Right lung (tissue), 10 donors: Measurements from ENCODE around the gene APOL5. TPM values are rescaled to one million over a fixed set of nuclear protein-coding genes. Genes with fewer than 3 reads are reported as not detected.
"Not testable (repeated sequence)": the region's sequence is repeated elsewhere in the genome, so short reads cannot be mapped to it uniquely, and the experiment has no call there.

Source experiments
- DNase-seq, 2 donors: peaks; one replicate each; pipeline ENCODE4 v3.0.0-alpha.2; 2013
- long read RNA-seq, 8 donors: transcript quantifications; one replicate each; lab custom pipeline, GENCODE V29; 2026
- polyA plus RNA-seq, 5 donors: library from polyadenylated mRNA; unstranded; fragments of 120-200 nt; gene quantifications; one replicate each; pipeline versions ENCODE4 v1.2.1 to v1.2.3, GENCODE V29; 2013; ENCODE audit warnings: inconsistent platforms in 1 of 5, low replicate concordance in 1 of 5; ENCODE audit not compliant: insufficient read length in 5 of 5, insufficient read depth in 1 of 5

The APOL5 gene, protein sequence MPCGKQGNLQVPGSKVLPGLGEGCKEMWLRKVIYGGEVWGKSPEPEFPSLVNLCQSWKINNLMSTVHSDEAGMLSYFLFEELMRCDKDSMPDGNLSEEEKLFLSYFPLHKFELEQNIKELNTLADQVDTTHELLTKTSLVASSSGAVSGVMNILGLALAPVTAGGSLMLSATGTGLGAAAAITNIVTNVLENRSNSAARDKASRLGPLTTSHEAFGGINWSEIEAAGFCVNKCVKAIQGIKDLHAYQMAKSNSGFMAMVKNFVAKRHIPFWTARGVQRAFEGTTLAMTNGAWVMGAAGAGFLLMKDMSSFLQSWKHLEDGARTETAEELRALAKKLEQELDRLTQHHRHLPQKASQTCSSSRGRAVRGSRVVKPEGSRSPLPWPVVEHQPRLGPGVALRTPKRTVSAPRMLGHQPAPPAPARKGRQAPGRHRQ
- polyA plus RNA-seq = under 1 TPM in 1 of 5 donors, not detected in 4; 0.09 TPM
- long read RNA-seq, donor 1, partial matches to known transcripts = 0 of 5 reads
- long read RNA-seq, donor 1, other reads (novel, unspliced or antisense) = 5 of 5 reads
- long read RNA-seq, donor 2 = 0 reads
- long read RNA-seq, donor 3, partial matches to known transcripts = 0 of 5 reads
- long read RNA-seq, donor 3, other reads (novel, unspliced or antisense) = 5 of 5 reads
- long read RNA-seq, donor 4 = 0 reads
- long read RNA-seq, donor 5, partial matches to known transcripts = 186 of 221 reads
- long read RNA-seq, donor 5, other reads (novel, unspliced or antisense) = 35 of 221 reads
- long read RNA-seq, donor 6, partial matches to known transcripts = 70 of 112 reads
- long read RNA-seq, donor 6, other reads (novel, unspliced or antisense) = 42 of 112 reads
- long read RNA-seq, donor 7 = 0 reads
- long read RNA-seq, donor 8 = 0 reads

DNA sequence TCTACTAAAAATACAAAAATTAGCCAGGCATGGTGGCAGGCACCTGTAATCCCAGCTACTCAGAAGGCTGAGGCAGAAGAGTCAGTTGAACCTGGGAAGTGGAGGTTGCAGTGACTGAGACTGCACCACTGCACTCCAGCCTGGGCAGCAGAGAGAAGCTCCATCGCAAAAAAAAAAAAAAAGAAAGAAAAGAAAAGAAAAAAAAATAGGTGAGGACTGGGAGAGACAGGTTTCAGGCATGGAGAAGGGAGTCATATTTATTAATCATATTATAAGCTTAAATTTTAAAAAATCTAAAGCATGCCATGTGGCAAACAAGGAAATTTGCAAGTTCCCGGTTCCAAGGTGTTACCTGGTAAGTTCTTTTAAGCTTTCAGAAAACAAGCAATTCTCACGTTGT, at the start of gene APOL5:
TSS of gene APOL5 (plus strand) at position 301 of the 400 bp plus-strand sequence. CDS start at position 301, 0 bp downstream.
- no peak for DNase-seq

DNA sequence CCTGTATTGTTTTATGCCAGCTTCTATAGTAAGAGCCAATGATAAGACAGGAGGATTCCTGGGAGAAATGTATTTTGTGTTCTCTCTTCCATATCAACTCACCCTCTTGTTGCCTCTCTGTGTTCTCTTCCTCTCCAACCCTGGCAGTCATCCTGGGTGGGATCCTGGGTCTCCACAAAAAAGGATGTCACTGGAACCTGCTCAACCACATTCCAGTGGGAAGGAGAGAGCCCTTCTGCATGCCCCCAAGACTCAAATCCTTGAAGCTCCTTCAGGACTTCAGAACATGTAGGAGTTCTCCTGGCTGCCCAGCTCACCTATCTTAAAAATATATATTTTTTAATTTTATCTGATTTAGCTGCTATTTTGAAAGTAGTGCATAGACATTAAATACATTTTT, 43.3 kb upstream of the APOL5 start:
- no peak for DNase-seq

DNA sequence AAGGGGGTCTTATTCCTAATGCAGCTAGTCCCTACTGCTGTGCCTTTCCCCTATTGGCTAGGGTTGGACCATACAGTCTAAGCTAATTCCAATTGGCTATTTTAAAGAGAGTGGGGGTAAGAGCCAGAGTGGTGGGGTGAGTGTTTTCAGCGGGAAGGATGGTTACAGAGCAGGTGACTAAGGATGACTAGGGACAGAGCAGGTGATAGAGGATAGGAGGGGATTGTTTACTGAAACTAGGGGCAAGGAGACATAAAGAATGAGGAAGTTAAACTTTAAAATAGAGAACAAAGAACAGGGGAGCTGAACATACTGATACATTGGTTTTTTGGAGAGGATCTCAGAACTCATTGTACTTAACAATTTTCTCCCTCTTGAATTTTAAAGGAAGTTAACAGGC, 41.6 kb upstream of the APOL5 start:
- not testable (repeated sequence) for DNase-seq

DNA sequence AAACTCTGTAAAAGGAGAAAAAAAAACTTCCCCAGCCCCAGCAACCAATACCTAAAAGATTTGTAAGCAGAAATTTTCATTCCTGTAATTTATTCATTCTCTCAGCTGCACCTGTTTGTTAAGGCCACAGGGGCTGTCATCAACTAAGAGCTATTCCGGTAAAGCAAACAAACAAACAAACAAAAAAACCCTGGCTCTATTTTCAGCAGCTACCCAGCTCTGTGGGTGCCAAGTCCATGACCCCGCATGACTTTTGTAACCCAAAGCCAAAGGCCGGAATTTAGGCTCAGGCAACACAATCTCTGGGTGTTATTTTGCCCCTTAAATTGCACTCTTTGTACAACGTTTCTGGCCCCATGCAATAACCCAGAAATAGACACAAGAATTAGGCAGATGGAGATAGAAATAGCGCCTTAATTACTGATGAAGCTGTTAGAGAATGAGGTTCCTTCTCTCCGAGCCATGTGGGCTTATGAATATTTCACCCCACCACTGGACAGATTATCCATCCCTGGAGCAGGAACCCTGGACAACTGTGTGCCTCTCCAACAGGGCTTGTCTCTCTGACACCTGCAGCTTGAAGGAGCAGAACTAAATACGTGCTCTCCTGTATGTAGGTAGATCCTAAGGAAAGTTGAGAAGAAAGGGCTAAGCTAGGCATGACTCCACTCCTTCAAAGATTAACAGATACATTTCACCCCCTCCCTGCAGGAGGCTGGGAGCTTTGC, 40.0 kb upstream of the APOL5 start:
- no peak for DNase-seq

DNA sequence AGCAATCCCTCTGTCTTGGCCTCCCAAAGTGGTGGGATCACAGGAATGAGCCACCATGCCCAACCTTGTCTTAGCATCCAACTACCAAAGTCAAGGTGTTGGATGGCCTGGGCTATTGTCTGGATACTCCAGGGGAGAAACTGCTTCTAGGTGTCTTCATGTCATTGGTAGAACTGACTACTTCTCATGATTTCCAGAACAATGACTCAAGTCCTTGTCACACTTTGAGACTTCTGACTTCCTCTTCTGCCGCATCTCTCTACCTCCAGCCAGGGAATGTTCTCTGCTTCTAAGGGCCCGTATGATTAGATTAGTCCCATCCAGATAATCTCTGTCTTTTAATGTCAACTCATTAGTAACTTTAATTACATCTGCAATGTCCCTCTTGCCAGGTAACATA, 38.8 kb upstream of the APOL5 start:
- DNase-seq = no peak

DNA sequence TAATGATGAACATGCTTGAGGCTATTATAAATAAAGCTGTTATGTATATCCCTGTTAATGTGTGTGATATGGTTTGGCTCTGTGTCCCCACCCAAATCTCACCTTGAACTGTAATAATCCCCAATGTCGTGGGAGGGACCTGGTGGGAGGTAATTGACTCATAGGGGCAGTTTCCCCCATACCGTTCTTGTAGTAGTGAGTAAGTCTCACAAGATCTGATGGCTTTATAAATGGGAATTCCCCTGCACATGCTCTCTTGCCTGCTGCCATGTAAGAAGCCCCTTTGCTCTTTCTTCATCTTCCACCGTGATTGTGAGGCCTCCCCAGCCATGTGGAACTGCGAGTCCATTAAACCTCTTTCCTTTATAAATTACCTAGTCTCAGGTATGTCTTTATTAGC, 38.2 kb upstream of the APOL5 start:
- DNase-seq = not testable (repeated sequence)

DNA sequence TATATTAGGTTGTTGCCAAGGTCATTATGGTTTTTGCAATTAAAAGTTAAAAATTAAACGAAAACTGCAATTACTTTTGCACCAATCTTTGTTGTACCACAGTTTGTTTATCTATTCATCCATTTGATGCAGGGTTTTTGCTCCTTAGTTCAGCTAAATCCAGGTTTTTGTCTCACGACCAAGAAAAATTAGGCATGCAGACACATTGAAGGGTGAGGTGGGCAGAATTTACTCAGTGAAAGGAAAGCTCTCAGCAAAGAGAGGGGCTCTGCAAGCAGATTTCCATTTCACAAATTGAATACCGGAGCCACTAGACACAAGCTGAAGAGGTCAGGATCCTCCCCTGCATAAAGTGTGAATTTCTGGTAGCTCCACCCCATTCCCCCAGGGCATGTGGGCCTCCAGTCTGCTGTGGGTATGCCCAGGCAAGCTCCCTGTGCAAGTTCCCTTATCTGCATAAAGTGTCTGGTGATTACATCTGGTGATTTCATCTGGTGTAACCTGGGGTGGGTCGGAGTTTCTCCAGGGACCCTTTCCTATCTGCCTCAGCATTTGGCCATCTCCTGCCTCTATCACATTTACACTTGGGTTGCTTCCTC, 36.1 kb upstream of the APOL5 start:
- no peak for DNase-seq

DNA sequence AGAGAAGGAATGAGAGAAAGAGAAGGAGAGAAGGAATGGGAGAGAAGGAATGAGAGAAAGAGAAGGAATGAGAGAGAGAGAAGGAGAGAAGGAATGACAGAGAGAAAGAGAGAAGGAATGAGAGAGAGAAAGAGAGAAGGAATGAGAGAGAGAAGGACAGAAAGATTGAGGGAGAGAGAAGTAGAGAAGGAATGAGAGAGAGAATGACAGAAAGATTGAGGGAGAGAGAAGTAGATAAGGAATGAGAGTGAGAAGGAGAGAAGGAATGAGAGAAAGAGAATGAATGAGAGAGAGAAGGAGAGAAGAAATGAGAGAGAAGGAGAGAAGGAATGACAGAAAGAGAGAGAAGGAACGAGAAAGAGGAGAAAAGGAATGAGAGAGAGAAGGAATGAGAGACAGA, 34.1 kb upstream of the APOL5 start:
- no peak for DNase-seq

DNA sequence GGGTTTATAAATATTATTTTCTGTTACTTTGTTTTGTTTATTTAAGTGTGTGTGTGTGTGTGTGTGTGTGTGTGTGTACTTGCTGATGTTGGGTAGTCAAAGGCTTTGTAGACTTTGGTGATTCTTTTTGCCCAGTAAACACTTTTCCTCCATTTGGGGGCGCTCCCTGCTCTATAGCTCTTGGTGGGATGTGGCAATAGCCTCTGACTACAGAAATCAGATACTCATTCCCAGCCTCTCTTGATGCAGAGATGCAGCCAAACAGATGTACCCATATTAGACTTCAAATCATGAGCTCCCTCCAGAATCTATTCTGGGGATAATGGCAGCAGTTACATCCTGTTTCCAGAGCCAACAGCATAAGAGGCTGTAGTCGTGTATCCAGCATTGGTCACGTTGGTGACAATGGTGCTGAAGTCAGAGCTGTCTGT, 33.4 kb upstream of the APOL5 start:
- peak in 1 of 2 donors; percentile 19 for DNase-seq

DNA sequence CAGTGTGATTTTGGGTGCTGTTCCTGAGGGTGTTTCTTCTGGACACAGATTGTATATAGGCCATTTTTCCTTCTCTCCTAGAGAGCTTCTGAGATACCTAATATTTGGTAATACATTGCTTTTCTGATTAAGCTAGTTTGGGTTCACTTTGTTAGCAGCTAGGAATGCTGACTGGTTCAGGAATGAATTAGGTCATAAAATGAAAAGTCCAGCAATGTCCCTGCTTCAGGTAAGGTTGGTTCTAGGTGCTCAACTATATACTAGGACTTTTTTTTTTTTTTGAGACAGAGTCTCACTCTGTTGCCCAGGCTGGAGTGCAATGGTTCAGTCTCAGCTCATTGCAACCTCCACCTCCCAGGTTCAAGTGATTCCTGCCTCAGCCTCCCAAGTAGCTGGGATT, 32.9 kb upstream of the APOL5 start:
- DNase-seq = no peak

DNA sequence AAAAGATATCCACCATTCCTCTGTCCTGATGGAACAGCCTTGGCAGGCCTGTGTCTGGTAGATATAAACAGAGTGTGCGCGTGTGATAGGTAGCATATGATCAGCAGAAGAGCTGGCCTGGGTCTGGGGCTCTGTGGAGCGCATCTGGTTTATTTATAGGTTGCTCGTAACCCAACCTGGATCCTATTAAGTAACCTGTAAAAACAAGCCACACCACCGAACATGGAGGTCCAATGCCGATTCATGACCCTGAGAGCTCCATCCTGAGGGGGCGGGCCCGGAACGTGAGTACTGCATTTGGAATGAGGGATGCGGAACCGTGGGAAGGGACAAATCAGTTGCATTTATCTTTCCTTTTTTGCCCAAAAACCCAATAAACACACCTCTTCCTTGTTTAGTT, 31.9 kb upstream of the APOL5 start:
- no peak for DNase-seq

DNA sequence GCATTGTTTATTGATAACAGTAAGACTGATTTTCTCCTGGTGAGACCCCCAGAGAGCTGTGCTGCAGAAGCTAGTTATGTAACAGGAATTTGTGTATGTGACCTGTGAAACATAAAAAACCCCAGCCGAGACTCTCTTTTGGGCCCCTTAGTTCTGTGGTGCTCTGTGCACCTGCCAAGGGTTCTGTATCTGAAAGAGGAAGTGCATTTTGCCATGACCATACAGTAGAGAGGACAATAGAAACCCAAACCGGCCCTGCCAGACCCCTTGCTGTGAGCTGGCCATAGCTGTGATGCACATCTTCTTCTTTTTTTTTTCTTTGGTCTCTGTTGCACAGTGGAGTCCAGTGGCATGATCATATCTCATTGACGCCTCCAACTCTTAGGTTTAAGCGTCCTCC, 31.4 kb upstream of the APOL5 start:
- DNase-seq = no peak

DNA sequence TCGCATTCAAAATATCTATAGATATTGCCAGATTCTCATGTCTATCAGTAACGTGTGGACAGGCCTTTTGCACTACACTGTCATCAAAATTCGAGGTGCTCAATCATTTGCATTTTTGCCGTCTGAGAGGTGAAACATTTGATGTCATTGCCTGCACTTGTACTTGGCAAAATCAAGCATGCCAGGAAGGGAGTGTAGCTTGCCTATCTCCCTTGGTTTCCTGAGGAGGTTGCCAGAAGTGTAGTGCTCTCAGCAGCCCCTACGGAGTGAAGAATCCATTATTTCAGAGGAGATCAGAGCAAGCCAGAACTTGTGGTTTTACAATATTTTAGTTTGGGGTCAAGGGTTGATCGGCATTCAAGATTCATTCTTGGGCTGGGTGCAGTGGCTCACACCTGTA, 30.2 kb upstream of the APOL5 start:
- DNase-seq = no peak

DNA sequence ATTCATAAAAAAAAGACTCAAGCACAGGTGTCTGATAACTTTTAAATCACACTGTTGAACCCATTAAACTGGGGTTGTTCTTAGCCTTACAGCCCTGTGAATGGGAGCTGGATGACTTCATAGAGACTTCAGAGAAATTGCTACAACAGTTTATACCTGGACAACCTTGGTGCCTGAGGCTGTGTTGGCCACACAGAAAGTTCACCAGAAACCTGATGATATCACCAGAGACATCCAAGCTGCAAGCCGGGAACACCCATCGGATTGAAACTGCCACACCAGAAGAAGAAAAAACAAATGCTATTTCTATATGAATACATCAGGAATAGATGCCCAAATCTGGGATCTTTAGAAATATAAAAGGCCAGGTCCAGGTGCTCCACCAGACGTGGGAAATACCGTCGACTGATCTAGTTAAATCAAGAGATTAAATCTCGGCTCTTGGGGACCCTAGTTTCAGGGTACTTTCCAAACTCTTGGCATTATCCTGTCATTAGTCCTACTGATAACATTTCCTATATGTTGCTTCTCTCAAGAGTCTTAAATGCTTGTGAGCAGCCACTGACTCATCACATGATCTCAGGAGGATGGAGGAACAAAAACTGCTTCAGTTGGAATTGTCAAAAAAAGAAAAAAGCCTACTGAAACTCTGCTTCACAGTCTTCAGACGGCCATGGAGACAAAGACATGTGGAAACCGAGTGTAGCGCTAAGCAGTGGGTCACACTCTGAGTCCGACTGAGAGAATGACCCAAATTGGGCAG, 28.6 kb upstream of the APOL5 start:
- no peak for DNase-seq

DNA sequence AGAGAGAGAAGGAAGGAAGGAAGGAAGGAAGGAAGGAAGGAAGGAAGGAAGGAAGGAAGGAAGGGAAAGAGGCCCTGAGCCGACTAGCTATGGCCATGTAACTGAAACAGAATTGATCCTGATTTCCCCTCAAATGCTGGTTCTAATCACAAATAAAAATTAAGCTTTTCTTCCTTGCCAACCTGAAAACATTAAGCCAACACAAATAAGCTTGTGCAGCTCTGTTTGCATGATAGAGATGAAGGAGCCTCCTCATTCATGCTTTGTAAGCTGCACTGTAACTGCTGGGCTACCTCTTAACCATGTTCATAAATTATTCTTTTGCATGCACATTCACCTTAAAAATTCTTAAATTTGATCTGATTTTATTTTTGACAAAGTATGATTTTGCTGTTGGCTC, 27.7 kb upstream of the APOL5 start:
- no peak for DNase-seq

DNA sequence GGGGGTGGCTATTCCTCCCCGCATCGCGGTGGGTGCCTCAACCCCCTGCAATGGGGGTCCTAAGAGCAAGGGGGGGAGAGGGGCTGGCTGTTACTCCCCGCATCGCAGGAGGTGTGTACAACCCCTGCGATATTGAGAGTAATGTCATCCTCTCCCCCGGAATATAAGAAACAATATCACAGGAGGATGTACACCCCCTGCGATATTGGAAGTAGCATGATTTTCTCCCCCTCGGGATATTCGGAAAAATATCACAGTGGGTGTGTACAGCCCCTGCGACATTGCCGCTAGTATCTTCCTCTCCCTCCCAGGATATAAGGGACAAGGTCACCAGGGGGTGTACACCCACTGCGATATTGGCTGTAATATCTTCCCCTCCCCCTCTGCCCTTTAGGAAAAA, 22.5 kb upstream of the APOL5 start:
- no peak for DNase-seq

DNA sequence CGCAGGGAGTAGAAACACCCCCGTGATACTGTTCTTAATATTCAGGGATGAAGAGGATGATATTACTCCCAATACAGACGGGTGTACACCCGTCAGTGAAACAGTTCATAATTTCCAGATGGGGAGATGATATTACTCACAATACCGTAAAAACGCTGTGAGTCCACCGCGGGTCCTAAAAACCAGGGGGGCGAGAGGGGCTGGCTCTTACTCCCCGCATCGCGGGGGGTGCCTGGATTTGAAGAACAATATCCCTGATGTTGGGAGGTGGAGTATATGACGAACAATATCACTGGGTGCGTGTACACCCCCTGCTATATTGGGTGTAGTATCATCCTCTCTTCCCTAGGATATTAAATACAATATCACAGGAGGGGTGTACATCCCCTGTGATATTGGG, 20.5 kb upstream of the APOL5 start:
- DNase-seq = no peak

DNA sequence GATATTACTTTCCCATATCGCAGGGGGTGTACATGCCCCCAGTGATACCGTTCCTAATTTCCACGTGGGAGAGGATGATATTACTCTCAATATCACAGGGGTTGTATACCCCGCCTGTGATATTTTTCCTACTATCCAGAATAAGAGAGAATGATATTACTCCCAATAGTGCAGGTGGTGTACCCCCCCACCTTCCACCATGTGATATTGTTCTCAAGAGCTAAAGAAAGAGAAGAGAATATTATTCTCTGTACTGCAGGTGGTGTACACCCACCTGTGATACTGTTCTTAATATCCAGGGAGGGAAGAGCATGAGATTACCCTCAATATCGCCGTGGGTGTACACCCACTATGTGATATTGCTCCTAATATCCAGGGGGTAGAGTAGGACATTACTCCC, 17.8 kb upstream of the APOL5 start:
- DNase-seq = not testable (repeated sequence)

DNA sequence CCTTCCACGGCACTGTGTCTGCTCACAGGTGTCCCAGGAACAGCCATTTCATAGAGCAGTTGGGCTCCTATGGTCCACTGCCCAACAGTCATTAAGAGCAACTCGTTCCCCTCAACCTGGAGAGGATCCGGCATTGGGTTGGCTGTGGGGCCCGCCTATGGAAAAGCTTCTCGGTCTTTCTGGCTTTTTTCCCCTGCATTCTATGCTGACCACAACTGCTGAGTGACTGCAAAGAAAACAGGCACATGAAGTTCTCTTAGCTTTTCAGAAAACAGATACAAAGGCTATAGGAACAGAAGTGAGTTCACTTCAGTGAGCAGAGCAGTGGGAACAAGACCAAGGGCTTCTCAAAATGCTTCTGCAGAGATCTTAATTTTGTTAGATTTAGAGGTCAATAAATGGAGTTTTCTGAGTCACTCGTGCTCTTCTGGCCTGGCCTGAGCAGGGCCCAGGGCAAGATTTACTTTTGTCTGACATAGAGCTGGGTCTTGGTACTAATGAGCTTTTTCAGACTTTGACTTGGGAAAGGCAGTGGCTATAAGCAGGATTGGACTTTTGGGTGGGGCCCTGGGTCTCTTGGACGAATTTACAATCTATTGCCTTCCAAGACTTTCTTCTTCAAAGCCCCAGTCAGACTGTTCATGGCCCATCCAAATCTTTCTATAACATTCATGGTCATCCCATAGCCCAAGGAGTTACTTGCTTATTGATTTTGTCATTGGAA, 13.6 kb upstream of the APOL5 start:
- DNase-seq = no peak

DNA sequence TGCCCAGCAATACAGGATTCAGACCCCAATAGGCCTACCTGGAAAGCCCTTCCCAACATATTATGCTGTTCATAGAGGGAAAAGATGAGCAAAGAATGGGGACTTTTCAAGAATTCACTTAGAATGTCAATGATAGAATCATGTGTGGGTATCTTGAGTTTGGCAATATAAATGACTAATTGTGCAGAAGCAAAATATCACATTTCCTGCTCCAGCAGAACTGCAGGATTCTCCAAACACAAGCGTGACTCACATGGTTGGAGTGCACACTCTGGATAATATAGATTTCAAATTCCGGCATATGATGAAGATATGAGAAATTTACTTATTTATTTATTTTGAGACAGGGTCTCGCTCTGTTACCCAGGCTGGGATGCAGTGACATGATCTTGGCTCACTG, 12.5 kb upstream of the APOL5 start:
- no peak for DNase-seq
